H9 (cell line): ENCODE results near the gene TAS2R13. TPM values are rescaled to one million over a fixed set of nuclear protein-coding genes. Genes with fewer than 3 reads are reported as not detected.

Experiments used
- DNase-seq: peaks from one replicate; pipeline ENCODE4 v3.0.0-alpha.2; 2017
- H2AFZ ChIP-seq: one replicate; pipeline ENCODE4 v1.6.1; 2013; ENCODE audit warnings: mild to moderate bottlenecking, low read length, control low read depth, moderate library complexity
- H2AK5ac ChIP-seq: 2 replicates; pipeline ENCODE4 v1.6.1; 2013; ENCODE audit warnings: low read length, control low read depth, mixed read lengths; ENCODE audit not compliant: insufficient read length
- H2BK120ac ChIP-seq: one replicate; pipeline ENCODE4 v1.6.1; 2013; ENCODE audit warnings: low read depth, mild to moderate bottlenecking, low read length, control low read depth, inconsistent platforms; ENCODE audit not compliant: poor library complexity, severe bottlenecking
- H2BK12ac ChIP-seq: 2 replicates; pipeline ENCODE4 v1.6.1; 2013; ENCODE audit warnings: low read length, control low read depth, mixed read lengths, low read depth; ENCODE audit not compliant: insufficient read length
- H2BK15ac ChIP-seq: 2 replicates; pipeline ENCODE4 v1.6.1; 2013; ENCODE audit warnings: low read depth, low read length, control low read depth
- H2BK20ac ChIP-seq: one replicate; pipeline ENCODE4 v1.6.1; 2013; ENCODE audit warnings: low read depth, mild to moderate bottlenecking, low read length, control low read depth, inconsistent platforms; ENCODE audit not compliant: poor library complexity, severe bottlenecking
- H2BK5ac ChIP-seq: 2 replicates; pipeline ENCODE4 v1.6.1; 2013; ENCODE audit warnings: low read length, control low read depth, mixed read lengths; ENCODE audit not compliant: insufficient read length
- H3K14ac ChIP-seq: 2 replicates; pipeline ENCODE4 v1.6.1; 2013; ENCODE audit warnings: low read length, control low read depth; ENCODE audit not compliant: insufficient read depth
- H3K18ac ChIP-seq: 2 replicates; pipeline ENCODE4 v1.6.1; 2013; ENCODE audit warnings: low read depth, mild to moderate bottlenecking, mixed read lengths, low read length, control low read depth; ENCODE audit not compliant: insufficient read length
- H3K23ac ChIP-seq: 2 replicates; pipeline ENCODE4 v1.6.1; 2013; ENCODE audit warnings: low read length, control low read depth, mixed read lengths, low read depth; ENCODE audit not compliant: insufficient read length
- H3K23me2 ChIP-seq: 2 replicates; pipeline ENCODE4 v1.6.1; 2013; ENCODE audit warnings: low read depth, mild to moderate bottlenecking, mixed read lengths, low read length, control low read depth; ENCODE audit not compliant: insufficient read length, poor library complexity, severe bottlenecking
- H3K27ac ChIP-seq: 2 replicates; pipeline ENCODE4 v1.5.1; 2013; ENCODE audit warnings: low read length, control low read depth, mixed read lengths, low read depth; ENCODE audit not compliant: insufficient read length
- H3K27me3 ChIP-seq: 2 replicates; pipeline ENCODE4 v1.6.1; 2013; ENCODE audit warnings: low read length, control low read depth, inconsistent platforms; ENCODE audit not compliant: insufficient read depth
- H3K4ac ChIP-seq: 2 replicates; pipeline ENCODE4 v1.6.1; 2013; ENCODE audit warnings: low read depth, mild to moderate bottlenecking, control low read depth, inconsistent platforms, low read length, moderate library complexity
- H3K4me1 ChIP-seq: 2 replicates; pipeline ENCODE4 v1.6.1; 2013; ENCODE audit warnings: low read length, control low read depth, inconsistent platforms; ENCODE audit not compliant: insufficient read depth
- H3K4me2 ChIP-seq: 2 replicates; pipeline ENCODE4 v1.6.1; 2013; ENCODE audit warnings: low read length, control low read depth, mixed read lengths; ENCODE audit not compliant: insufficient read length, insufficient read depth
- H3K56ac ChIP-seq: 2 replicates; pipeline ENCODE4 v1.6.1; 2013; ENCODE audit warnings: low read depth, mild to moderate bottlenecking, mixed read lengths, low read length, control low read depth; ENCODE audit not compliant: insufficient read length
- H3K79me1 ChIP-seq: 2 replicates; pipeline ENCODE4 v1.6.1; 2013; ENCODE audit warnings: low read depth, mild to moderate bottlenecking, moderate library complexity, low read length, control low read depth, inconsistent platforms; ENCODE audit not compliant: insufficient read depth, poor library complexity, severe bottlenecking
- H3K79me2 ChIP-seq: 2 replicates; pipeline ENCODE4 v1.6.1; 2013; ENCODE audit warnings: low read length, control low read depth, inconsistent platforms; ENCODE audit not compliant: insufficient read depth
- H3K9ac ChIP-seq: 2 replicates; pipeline ENCODE4 v1.6.1; 2013; ENCODE audit warnings: low read length, control low read depth, mixed read lengths; ENCODE audit not compliant: insufficient read length; ENCODE audit errors: extremely low read depth
- H3K9me3 ChIP-seq: one replicate; pipeline ENCODE4 v1.6.1; 2013; ENCODE audit warnings: low read depth, low read length, inconsistent platforms; ENCODE audit not compliant: control insufficient read depth
- H3T11ph ChIP-seq: one replicate; pipeline ENCODE4 v1.6.1; 2013; ENCODE audit warnings: mild to moderate bottlenecking, low read length, control low read depth, inconsistent platforms
- H4K20me1 ChIP-seq: one replicate; pipeline ENCODE4 v1.6.1; 2013; ENCODE audit not compliant: control insufficient read depth, insufficient read length, insufficient read depth
- H4K5ac ChIP-seq: 2 replicates; pipeline ENCODE4 v1.6.1; 2013; ENCODE audit warnings: low read depth, mild to moderate bottlenecking, mixed read lengths, low read length, control low read depth; ENCODE audit not compliant: insufficient read length
- H4K8ac ChIP-seq: replicated peaks from 2 replicates; pipeline ENCODE4 v1.6.1; 2013; ENCODE audit warnings: low read length, control low read depth, mixed read lengths, low read depth; ENCODE audit not compliant: insufficient read length
- H4K91ac ChIP-seq: 2 replicates; pipeline ENCODE4 v1.6.1; 2013; ENCODE audit warnings: low read depth, mild to moderate bottlenecking, moderate library complexity, mixed read lengths, low read length, control low read depth; ENCODE audit not compliant: insufficient read length
- H3K27ac Mint-ChIP-seq, 3 experiments: 2 replicates in 2 of 3; 3 replicates in 1 of 3; pipeline ENCODE4 v1.8.0; 2020 to 2021; ENCODE audit warnings: mixed read lengths in 3 of 3, mild to moderate bottlenecking in 1 of 3, moderate library complexity in 1 of 3
- H3K27me3 Mint-ChIP-seq: 2 replicates; pipeline ENCODE4 v1.8.0; 2021; ENCODE audit warnings: low read depth, mild to moderate bottlenecking, moderate library complexity, mixed read lengths
- H3K36me3 Mint-ChIP-seq, 3 experiments: 2 replicates in 2 of 3; 3 replicates in 1 of 3; pipeline ENCODE4 v1.8.0; 2020 to 2021; ENCODE audit warnings: low read depth in 3 of 3, mixed read lengths in 3 of 3; ENCODE audit not compliant: insufficient read depth in 1 of 3
- H3K4me1 Mint-ChIP-seq, 2 experiments: 2 replicates each; pipeline ENCODE4 v1.8.0; 2020; ENCODE audit warnings: mixed read lengths in 2 of 2
- H3K4me3 Mint-ChIP-seq, 2 experiments: 2 replicates in 1 of 2; 3 replicates in 1 of 2; pipeline ENCODE4 v1.8.0; 2020 to 2021; ENCODE audit warnings: mild to moderate bottlenecking in 2 of 2, mixed read lengths in 2 of 2, moderate library complexity in 1 of 2
- H3K9me3 Mint-ChIP-seq, 2 experiments: 2 replicates in 1 of 2; 3 replicates in 1 of 2; pipeline ENCODE4 v1.8.0; 2020; ENCODE audit warnings: mild to moderate bottlenecking in 2 of 2, mixed read lengths in 2 of 2, moderate library complexity in 1 of 2
- CTCF ChIP-seq: fragments of 200-600 bp; sonication (generic); conservative IDR thresholded peaks from 3 replicates; pipeline ENCODE4 v1.8.0; 2021; ENCODE audit warnings: antibody characterized with exemption, mild to moderate bottlenecking
- WGBS: extraction: QIAGEN DNeasy Blood & Tissue Kit; methylation state at CpG from one replicate; pipeline ENCODE4 v1.1.7; 2013; ENCODE audit warnings: missing lambda C conversion rate, low lambda C conversion rate, mixed read lengths; ENCODE audit not compliant: insufficient read length; ENCODE audit errors: extremely low coverage; 5-methylcytosine and 5-hydroxymethylcytosine counted together
- total RNA-seq: library from RNA; stranded (reverse); gene quantifications from 2 replicates; pipeline ENCODE4 v1.2.1, GENCODE V29; 2021

The TAS2R13 gene
- total RNA-seq, 1 experiment from 2014 or later: 0.50 TPM

GRCh38 chr12:10936506-10936905 lies 27.1 kb upstream of the TAS2R13 start:
- Mint-ChIP-seq H3K36me3 (peaks cover under 1 to 1% (median under 1%) of the 10 kb centered on the region in 3 experiments; a peak in 2 of 7 replicates), H3K9me3 (no peaks in the 10 kb centered on the region; a peak in 1 of 5 replicates), H3K27me3 (no peaks in the 10 kb centered on the region), H3K27ac (no peak overlapping the region), H3K4me3 (no peak overlapping the region), H3K4me1 (peaks cover 5 to 13% of the 10 kb centered on the region in 2 experiments)
- Histone ChIP-seq H3K18ac (no peak overlapping the region), H4K91ac (no peak overlapping the region), H2AK5ac (no peak overlapping the region), H3K56ac (no peak overlapping the region), H3T11ph (no peak overlapping the region), H4K5ac (no peak overlapping the region), H3K4me1 (no peaks in the 10 kb centered on the region), H3K14ac (no peak overlapping the region), H3K4ac (no peak overlapping the region), H2BK20ac (no peak overlapping the region), H3K23ac (no peak overlapping the region), H3K27me3 (no peaks in the 10 kb centered on the region), H3K9ac (no peak overlapping the region), H3K27ac (no peak overlapping the region), H3K23me2 (no peaks in the 10 kb centered on the region), H4K20me1 (no peaks in the 10 kb centered on the region), H2BK15ac (no peak overlapping the region), H3K79me1 (no peaks in the 10 kb centered on the region), H4K8ac (no peak overlapping the region), H2BK5ac (no peak overlapping the region), H2BK12ac (no peak overlapping the region), H3K9me3 (no peaks in the 10 kb centered on the region), H3K4me2 (no peak overlapping the region), H3K79me2 (no peaks in the 10 kb centered on the region), H2AFZ (no peak overlapping the region), H2BK120ac (no peak overlapping the region)
- WGBS: no CpG with 5 or more reads among the region's 1 CpG
- no peak for TF ChIP-seq CTCF
- DNase-seq: no peak
